Right atrium auricular region (tissue), 2 donors: Measurements from ENCODE around the gene FHIT. TPM values are rescaled to one million over a fixed set of nuclear protein-coding genes. Genes with fewer than 3 reads are reported as not detected.

Source experiments
- DNase-seq: peaks from one replicate; pipeline ENCODE4 v3.0.0-alpha.2; 2019; ENCODE audit warnings: low spot score
- H3K27ac ChIP-seq, 2 donors: fragments of 200-600 bp; sonication (generic); 1 replicate in 1 of 2; 2 replicates in 1 of 2; pipeline ENCODE4 v1.5.1; 2016 to 2019
- H3K27me3 ChIP-seq, 2 donors: fragments of 200-600 bp; sonication (generic); one replicate each; pipeline versions ENCODE4 v1.5.1 to v1.6.0; 2017 to 2019
- H3K36me3 ChIP-seq: fragments of 200-600 bp; sonication (generic); one replicate; pipeline ENCODE4 v1.5.1; 2016
- H3K4me1 ChIP-seq, 2 donors: fragments of 200-600 bp; sonication (generic); one replicate each; pipeline versions ENCODE4 v1.5.1 to v1.6.0; 2017 to 2019
- H3K4me3 ChIP-seq, 2 donors: fragments of 200-600 bp; sonication (generic); 1 replicate in 1 of 2; 2 replicates in 1 of 2; pipeline ENCODE4 v1.5.1; 2017 to 2019; ENCODE audit warnings: mild to moderate bottlenecking in 1 of 2, moderate library complexity in 1 of 2
- H3K9me3 ChIP-seq, 2 donors: fragments of 200-600 bp; sonication (generic); one replicate each; pipeline ENCODE4 v1.5.1; 2019
- total RNA-seq, 2 donors: library from RNA; depleted of rRNA; stranded (reverse); fragments of >200 nt; gene quantifications; one replicate each; pipeline ENCODE4 v1.1.0, GENCODE V29; 2016
- TF ChIP-seq, protein P1 (sequence below), 2 donors: fragments of 200-600 bp; sonication (generic); IDR thresholded peaks; one replicate each; pipeline ENCODE4 v1.5.1; 2019; ENCODE audit warnings: antibody characterized with exemption in 2 of 2

FHIT gene
- total RNA-seq, 2 donors from 2014 or later = 10.4 to 11.0 TPM

DNA sequence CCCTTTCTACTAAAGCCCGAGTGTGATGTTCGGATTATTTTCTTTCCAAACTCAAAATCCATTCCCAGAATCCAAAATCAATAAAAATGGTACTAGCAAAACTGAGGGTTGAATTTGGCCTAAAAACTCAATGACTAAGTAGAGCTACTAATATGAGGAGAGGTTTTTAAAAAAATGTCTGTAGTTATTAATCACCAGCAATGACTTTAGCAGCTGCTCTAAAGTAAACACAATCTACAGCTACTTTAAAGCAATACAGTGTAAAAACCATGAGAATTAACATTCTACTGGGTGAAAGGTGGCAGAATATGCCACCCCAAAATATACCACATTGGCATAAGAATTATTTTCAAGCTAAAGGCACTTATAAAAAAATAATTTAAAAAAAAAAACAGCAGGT is 23.5 kb downstream of the FHIT start:
- no peak overlapping the region for H3K4me3 ChIP-seq
- no peak overlapping the region for H3K27ac ChIP-seq

DNA sequence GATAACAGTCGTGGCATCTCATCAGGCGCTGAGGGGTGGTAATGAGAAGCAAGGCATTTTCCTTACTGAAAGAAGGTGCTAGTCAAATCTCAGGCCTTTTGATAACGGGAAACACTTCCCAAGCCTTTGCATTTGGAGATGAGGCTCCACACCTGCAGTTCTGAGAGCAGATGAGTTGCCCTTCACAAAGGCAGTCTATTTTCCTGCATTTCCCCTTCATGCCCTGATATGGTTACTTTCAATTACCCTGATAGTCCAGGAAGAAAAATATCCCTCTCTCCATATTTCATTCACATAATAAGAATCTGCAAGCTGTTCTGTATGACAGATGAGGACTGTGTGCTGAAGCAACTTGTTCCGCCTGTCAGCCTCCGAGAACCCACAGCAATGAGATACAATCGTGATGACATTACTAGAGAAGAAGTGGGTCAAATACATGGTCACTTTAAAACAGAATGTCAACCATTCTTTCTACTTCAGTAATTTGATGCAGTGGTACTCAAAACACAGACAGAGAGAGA is 25.0 kb downstream of the FHIT start:
- DNase-seq = no peak
- Histone ChIP-seq H3K27ac (no peak overlapping the region), H3K27me3 (no peaks in the 10 kb centered on the region), H3K36me3 (no peaks in the 10 kb centered on the region), H3K9me3 (no peaks in the 10 kb centered on the region), H3K4me3 (no peak overlapping the region), H3K4me1 (no peaks in the 10 kb centered on the region)
- TF ChIP-seq, protein P1, sequence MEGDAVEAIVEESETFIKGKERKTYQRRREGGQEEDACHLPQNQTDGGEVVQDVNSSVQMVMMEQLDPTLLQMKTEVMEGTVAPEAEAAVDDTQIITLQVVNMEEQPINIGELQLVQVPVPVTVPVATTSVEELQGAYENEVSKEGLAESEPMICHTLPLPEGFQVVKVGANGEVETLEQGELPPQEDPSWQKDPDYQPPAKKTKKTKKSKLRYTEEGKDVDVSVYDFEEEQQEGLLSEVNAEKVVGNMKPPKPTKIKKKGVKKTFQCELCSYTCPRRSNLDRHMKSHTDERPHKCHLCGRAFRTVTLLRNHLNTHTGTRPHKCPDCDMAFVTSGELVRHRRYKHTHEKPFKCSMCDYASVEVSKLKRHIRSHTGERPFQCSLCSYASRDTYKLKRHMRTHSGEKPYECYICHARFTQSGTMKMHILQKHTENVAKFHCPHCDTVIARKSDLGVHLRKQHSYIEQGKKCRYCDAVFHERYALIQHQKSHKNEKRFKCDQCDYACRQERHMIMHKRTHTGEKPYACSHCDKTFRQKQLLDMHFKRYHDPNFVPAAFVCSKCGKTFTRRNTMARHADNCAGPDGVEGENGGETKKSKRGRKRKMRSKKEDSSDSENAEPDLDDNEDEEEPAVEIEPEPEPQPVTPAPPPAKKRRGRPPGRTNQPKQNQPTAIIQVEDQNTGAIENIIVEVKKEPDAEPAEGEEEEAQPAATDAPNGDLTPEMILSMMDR (IDR thresholded peaks at IDR 0.05) = no peak

More for the DNA sequence above, 23.5 kb downstream of the FHIT start:
- Histone ChIP-seq H3K9me3 (no peaks in the 10 kb centered on the region), H3K27me3 (no peaks in the 10 kb centered on the region), H3K4me1 (no peaks in the 10 kb centered on the region), H3K36me3 (no peaks in the 10 kb centered on the region)
- TF ChIP-seq, protein P1 (IDR thresholded peaks at IDR 0.05) = no peak
- DNase-seq = no peak

DNA sequence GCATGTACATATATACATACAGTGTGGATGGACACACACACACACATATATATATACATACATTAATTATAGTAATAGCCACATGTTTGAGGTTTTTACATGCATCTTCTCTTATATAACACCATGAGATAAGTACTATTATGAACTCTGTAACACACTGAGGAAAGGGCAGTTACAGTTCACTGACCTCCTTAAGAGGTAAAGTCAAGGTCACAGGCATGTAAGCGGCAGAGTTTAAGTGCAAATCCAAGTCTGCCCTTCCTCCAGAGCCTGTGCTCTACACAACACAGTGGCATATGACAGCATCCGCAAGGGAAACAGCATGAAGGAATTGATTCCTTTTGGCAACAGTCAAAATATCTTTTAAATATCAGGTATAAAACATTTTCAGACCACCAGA is 26.4 kb downstream of the FHIT start:
- TF ChIP-seq, protein P1 (IDR thresholded peaks at IDR 0.05) = no peak
- Histone ChIP-seq H3K36me3 (no peaks in the 10 kb centered on the region), H3K27me3 (no peaks in the 10 kb centered on the region), H3K4me3 (no peak overlapping the region), H3K27ac (no peak overlapping the region), H3K9me3 (no peaks in the 10 kb centered on the region), H3K4me1 (no peaks in the 10 kb centered on the region)
- no peak for DNase-seq

DNA sequence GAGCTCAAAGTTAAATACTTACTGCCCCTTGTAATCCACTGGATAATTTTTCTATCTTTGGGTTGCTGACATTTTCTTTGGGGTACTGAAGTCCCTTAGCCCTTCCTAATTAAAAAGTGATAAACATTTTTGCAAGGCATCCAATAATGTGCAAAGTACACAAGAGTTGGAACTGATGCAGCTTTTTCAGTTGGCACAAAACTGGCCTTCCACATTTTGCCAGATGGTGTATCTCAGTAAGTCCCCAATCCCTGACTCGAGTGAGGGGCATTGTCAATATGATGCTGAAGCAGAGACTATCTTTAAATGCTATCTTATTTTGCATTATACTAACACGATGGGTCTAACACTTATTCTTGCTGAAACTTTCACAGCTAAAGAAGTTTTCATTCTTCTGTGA is 27.8 kb downstream of the FHIT start:
- no peak for DNase-seq
- Histone ChIP-seq H3K27me3 (no peaks in the 10 kb centered on the region), H3K27ac (no peak overlapping the region), H3K9me3 (no peaks in the 10 kb centered on the region), H3K4me1 (no peaks in the 10 kb centered on the region), H3K36me3 (no peaks in the 10 kb centered on the region), H3K4me3 (no peak overlapping the region)
- TF ChIP-seq, protein P1 (IDR thresholded peaks at IDR 0.05) = no peak

DNA sequence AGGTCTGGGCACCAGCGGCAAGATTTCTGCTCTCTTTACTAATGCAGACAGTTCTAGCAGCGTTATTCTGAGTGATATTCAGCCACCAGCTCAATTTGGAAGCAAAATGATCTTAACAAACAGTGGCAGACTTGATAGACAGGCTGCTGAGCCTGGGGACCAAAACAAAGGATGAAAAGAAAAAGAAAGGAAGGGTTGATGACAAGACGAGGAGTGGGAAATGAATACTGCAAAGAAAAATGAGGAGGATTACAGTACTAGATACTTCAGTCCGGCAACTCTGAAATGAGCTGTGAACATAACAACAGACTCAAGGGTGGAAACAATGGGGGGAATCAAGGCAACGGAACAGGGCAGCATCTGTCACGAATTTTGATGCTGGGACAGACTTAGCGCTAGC is 28.8 kb downstream of the FHIT start:
- H3K4me1 ChIP-seq = no peaks in the 10 kb centered on the region
- no peaks in the 10 kb centered on the region for H3K9me3 ChIP-seq
- no peaks in the 10 kb centered on the region for H3K27me3 ChIP-seq
- no peak for DNase-seq
- TF ChIP-seq, protein P1 (IDR thresholded peaks at IDR 0.05) = no peak
- no peak overlapping the region for H3K4me3 ChIP-seq
- H3K27ac ChIP-seq = no peak overlapping the region
- H3K36me3 ChIP-seq = no peaks in the 10 kb centered on the region

DNA sequence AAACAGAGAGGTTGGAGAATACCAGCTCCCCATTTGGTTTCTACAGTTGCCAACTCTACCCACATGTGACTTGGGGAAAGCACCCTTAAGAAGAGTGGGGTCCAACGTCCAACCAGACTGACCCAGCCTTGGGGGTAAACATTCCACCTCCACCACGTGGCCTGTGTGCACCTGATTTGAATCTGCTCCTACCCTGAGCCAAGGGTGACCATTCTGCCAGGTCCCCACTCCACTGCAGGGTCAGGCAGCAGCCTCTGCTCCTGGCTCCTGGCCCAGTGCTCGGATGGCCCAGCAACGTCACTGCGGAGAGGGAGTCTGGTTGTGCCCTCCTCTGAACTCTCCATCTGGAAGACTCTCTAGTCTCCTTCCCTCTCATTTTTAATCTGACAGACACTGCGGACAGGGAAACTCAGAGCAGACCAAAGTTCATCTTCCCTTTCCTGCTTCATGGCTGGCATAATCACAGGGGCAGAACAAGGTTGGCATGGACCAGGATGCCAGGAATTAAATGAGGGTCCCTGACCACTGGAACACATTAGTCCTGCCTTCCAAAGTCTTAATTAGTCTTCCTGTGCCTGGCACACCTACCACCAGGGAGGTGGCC is 29.4 kb downstream of the FHIT start:
- Histone ChIP-seq H3K4me3 (no peak overlapping the region), H3K36me3 (no peaks in the 10 kb centered on the region), H3K4me1 (no peaks in the 10 kb centered on the region), H3K27ac (no peak overlapping the region), H3K27me3 (no peaks in the 10 kb centered on the region), H3K9me3 (no peaks in the 10 kb centered on the region)
- TF ChIP-seq, protein P1 (IDR thresholded peaks at IDR 0.05) = no peak
- DNase-seq = no peak
